Measurements from ENCODE around the gene GALR2. TPM values are rescaled to one million over a fixed set of nuclear protein-coding genes. Genes with fewer than 3 reads are reported as not detected.

Gene GALR2
- total and polyA plus RNA-seq, 7 donors, result 0.05 to 0.22 (median 0.14) TPM; not detected in 3

DNA sequence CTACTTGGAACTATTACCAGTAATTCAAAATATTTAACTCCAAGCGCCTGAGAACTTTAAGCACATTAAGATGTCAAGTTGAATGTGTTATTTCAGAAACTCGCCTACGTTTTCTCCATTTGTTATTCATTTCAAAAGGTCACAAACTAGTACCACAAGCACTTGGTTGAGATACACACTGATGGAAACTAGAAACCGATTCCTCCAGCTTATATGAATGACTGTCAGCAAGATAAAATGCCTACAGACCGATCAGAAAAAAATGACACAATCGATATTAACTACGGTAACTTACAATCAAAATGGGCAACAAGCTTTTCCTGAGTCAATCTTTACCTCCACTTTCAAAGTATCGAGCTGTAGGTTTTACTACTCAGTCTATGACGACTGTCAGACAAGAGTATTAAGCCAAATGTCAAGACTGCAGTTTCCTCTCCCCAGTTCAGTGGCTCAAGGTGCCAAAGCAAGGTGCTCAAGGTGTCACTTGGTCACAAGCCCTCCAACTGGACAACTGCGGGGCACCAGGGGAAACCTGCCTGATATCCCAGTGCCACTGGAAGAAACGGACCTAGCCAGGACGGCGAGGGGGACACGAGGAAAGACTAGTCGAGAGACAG lies 2.9 kb upstream of the GALR2 start:
- DNase-seq, result no peak
- 9 to 14% (median 10%) methylated on average over 15 of the region's 15 CpGs for WGBS, 3 donors
- intact Hi-C loops (cut with DNase I), result no loop called here
- TF ChIP-seq, protein P1, sequence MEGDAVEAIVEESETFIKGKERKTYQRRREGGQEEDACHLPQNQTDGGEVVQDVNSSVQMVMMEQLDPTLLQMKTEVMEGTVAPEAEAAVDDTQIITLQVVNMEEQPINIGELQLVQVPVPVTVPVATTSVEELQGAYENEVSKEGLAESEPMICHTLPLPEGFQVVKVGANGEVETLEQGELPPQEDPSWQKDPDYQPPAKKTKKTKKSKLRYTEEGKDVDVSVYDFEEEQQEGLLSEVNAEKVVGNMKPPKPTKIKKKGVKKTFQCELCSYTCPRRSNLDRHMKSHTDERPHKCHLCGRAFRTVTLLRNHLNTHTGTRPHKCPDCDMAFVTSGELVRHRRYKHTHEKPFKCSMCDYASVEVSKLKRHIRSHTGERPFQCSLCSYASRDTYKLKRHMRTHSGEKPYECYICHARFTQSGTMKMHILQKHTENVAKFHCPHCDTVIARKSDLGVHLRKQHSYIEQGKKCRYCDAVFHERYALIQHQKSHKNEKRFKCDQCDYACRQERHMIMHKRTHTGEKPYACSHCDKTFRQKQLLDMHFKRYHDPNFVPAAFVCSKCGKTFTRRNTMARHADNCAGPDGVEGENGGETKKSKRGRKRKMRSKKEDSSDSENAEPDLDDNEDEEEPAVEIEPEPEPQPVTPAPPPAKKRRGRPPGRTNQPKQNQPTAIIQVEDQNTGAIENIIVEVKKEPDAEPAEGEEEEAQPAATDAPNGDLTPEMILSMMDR (IDR thresholded peaks at IDR 0.05), result no peak
- Histone ChIP-seq H3K27me3 (ENCODE audit: insufficient read depth in 3 of 3, low read length in 2 of 3) (peaks cover 0 to 33% (median 25%) of the 10 kb centered on the region in 3 donors), H3K27ac (peak overlapping the region; percentile 74), H3K4me1 (peaks cover 41% of the 10 kb centered on the region), H3K36me3 (ENCODE audit: insufficient read depth in 1 of 2, low read depth in 1 of 2) (peaks cover 3 to 38% of the 10 kb centered on the region in 2 donors), H3K4me3 (peak overlapping the region; percentile 83), H3K9me3 (no peaks in the 10 kb centered on the region)
- peak; percentile 1 to 19 (median 4) for ATAC-seq

DNA sequence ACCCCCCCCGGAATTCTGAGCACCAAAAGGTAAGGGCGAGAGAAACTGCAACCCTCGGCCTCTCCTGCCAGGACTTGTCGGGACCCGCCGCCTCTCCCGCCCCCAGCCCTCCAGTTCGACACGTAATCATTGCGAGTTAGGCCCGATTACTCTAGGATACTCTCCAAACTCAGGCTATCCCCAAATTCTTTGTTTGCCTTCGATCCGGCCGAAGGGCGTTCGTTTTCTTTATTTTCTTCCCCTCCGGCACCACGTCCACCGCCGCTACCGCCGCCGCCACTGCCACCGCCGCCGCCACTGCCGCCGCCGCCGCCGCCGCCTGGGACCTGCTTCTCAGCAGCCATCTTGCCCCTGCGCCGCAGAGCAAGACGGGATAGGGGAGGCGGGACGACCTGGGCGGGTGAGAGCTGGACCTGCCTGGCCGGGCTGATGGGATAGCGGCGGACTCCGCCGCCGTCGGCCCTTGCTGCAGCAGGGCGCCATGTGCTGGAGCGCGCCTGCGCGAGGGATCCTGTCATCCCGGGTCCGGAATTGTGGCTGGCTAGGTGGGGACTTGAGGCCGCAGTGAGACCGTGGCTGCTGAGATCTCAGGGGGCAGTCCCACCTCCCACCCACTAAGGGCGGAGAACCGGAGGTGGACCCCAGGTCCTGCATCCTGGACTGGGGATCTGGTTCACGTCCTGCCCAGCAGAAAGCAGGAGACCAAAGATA lies 2.3 kb upstream of the GALR2 start, which contains the start of gene SRP68:
SRP68 (minus strand) TSS at position 370 of the 711 bp plus-strand sequence; CDS start at position 344, 26 bp downstream.
- DNase-seq (peak; percentile 91 to 96), ATAC-seq (peak; percentile 97 to 99 (median 98))
- Histone ChIP-seq H3K27me3 (ENCODE audit: insufficient read depth in 3 of 3, low read length in 2 of 3) (peaks cover 0 to 40% (median 31%) of the 10 kb centered on the region in 3 donors), H3K4me3 (peak within 1 kb of the TSS; percentile 83), H3K36me3 (ENCODE audit: insufficient read depth in 1 of 2, low read depth in 1 of 2) (peaks cover 0 to 31% of the 10 kb centered on the region in 2 donors), H3K27ac (peak within 1 kb of the TSS; percentile 74), H3K9me3 (no peaks in the 10 kb centered on the region), H3K4me1 (peaks cover 48% of the 10 kb centered on the region)
- intact Hi-C loops (cut with DNase I), result no loop called here
- TF ChIP-seq, protein P1 (IDR thresholded peaks at IDR 0.05), result no peak
- 0% methylated on average over 38 to 57 of the region's 57 CpGs for WGBS, 3 donors

DNA sequence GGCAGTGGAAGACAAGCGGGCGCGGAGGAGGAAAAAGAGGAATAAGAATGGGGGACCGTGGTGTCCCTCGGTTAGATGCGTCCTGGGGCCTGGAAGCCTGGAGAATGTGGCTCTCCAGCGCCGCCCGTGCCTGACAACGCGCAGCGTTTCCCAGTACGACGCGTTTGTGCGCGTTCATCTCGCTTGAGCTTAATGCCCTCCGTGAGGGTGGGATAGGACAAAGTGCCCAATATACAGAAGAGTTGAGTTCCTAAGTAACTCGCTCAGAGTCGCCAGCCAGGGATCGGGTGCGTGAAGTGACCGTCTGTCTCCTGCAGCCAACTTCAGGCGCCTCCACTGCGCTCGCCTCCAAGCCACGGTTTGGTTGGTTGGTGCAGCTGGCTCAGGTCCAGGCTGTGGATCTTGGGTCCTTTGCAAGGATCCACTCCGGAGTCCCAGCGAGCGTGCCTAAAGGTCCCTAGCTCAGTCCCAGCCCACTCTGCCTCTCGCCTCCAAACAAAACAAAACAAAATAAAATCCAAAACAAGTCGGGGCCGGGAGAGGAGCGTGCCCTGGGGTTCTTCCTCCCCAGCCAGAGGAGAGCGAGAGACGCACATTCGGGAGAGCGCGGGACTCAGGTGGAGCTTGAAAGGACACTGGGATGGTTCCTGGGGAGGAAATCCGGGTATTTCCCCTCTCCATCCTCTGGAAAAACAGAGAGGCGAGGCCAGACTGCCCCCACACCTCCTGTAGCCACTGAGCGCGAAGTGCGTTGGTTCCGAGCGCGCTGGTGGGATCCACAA lies 974 bp downstream of the GALR2 start:
- ATAC-seq, result no peak
- intact Hi-C loops (cut with DNase I), result no loop called here
- Histone ChIP-seq H3K4me1 (peaks cover 38% of the 10 kb centered on the region), H3K9me3 (no peaks in the 10 kb centered on the region), H3K27ac (no peak overlapping the region), H3K4me3 (peak overlapping the region; percentile 21), H3K27me3 (ENCODE audit: insufficient read depth in 3 of 3, low read length in 2 of 3) (peaks cover 0 to 60% (median 36%) of the 10 kb centered on the region in 3 donors), H3K36me3 (ENCODE audit: insufficient read depth in 1 of 2, low read depth in 1 of 2) (no peaks in the 10 kb centered on the region)
- TF ChIP-seq, protein P1 (IDR thresholded peaks at IDR 0.05), result no peak
- 2 to 3% (median 2%) methylated on average over 48 of the region's 48 CpGs for WGBS, 3 donors
- no peak for DNase-seq

DNA sequence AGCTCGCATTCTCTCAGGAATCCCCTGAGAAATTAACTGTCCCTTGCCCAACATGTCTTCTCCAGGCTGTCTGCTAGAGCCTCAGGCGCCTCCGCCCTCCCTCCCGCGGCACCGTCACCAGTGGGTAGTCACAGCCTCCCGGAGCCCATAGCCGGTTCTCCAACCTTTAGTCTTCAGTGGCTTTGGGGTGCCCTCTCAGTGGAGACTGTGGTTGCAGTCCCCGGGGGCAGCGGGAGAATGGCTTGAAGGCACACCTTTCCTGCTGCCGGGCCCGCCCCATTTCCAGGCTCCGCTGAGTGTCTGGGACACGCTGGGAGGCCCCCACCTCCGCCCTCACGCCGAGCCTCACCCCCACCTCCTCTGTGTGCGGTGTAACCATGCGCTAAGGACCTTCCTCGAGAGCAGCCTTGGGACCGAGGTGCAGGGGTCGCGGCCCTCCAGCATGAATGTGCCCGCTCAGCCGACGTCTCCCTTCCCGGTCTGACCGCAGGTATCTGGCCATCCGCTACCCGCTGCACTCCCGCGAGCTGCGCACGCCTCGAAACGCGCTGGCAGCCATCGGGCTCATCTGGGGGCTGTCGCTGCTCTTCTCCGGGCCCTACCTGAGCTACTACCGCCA lies 1.7 kb downstream of the GALR2 start:
- intact Hi-C loops (cut with DNase I), result no loop called here
- Histone ChIP-seq H3K27ac (no peak overlapping the region), H3K36me3 (ENCODE audit: insufficient read depth in 1 of 2, low read depth in 1 of 2) (no peaks in the 10 kb centered on the region), H3K27me3 (ENCODE audit: insufficient read depth in 3 of 3, low read length in 2 of 3) (peaks cover 0 to 60% (median 36%) of the 10 kb centered on the region in 3 donors), H3K9me3 (no peaks in the 10 kb centered on the region), H3K4me1 (peaks cover 31% of the 10 kb centered on the region), H3K4me3 (no peak overlapping the region)
- TF ChIP-seq, protein P1 (IDR thresholded peaks at IDR 0.05), result no peak
- DNase-seq (no peak), ATAC-seq (no peak)
- 2 to 4% (median 3%) methylated on average over 35 to 41 of the region's 41 CpGs for WGBS, 3 donors
